Body of pancreas (tissue), 4 donors: ENCODE measurements around the gene TFAP2B. TPM values are rescaled to one million over a fixed set of nuclear protein-coding genes. Genes with fewer than 3 reads are reported as not detected.

Experiments
- ATAC-seq: fragments of 150-250 bp; one replicate; pipeline ENCODE4 v1.9.1; 2016
- DNase-seq, 4 donors: peaks; one replicate each; pipeline ENCODE4 v3.0.0-alpha.2; 2019
- H3K27ac ChIP-seq, 4 donors: fragments of 200-600 bp; sonication (generic); 1 replicate in 3 of 4; 2 replicates in 1 of 4; pipeline versions ENCODE4 v1.5.1 to v1.6.1; 2016 to 2019; ENCODE audit warnings: mild to moderate bottlenecking in 1 of 4, mixed read lengths in 1 of 4, moderate library complexity in 1 of 4
- H3K27me3 ChIP-seq, 2 donors: fragments of 200-600 bp; sonication (generic); one replicate each; pipeline ENCODE4 v1.6.0; 2016; ENCODE audit warnings: mild to moderate bottlenecking in 1 of 2
- H3K36me3 ChIP-seq, 2 donors: fragments of 200-600 bp; sonication (generic); replicated peaks in 1 of 2; 2 replicates each; pipeline ENCODE4 v1.5.1; 2016; ENCODE audit warnings: low read depth in 2 of 2; ENCODE audit not compliant: insufficient read depth in 1 of 2
- H3K4me1 ChIP-seq: fragments of 200-600 bp; sonication (generic); one replicate; pipeline ENCODE4 v1.6.0; 2016
- H3K4me3 ChIP-seq, 2 donors: fragments of 200-600 bp; sonication (generic); 1 replicate in 1 of 2; 2 replicates in 1 of 2; pipeline ENCODE4 v1.5.1; 2016 to 2019
- H3K9me3 ChIP-seq, 3 donors: fragments of 200-600 bp; sonication (generic); 1 replicate in 2 of 3; 2 replicates in 1 of 3; pipeline ENCODE4 v1.5.1; 2016
- CTCF ChIP-seq, 7 experiments: fragments of 450-650 bp in 4 of 7; fragments of 200-600 bp in 3 of 7; sonication (generic) in 3 of 7; IDR thresholded peaks; one replicate each; pipeline ENCODE4 v1.5.1; 2016 to 2019; ENCODE audit warnings: antibody characterized with exemption in 7 of 7
- POLR2A ChIP-seq, 3 donors: fragments of 450-650 bp; IDR thresholded peaks; one replicate each; pipeline ENCODE4 v1.6.1; 2016; ENCODE audit warnings: antibody characterized with exemption in 3 of 3, mild to moderate bottlenecking in 2 of 3
- intact Hi-C: fragments of 100-400 bp; cut with DNase I; formaldehyde crosslinking; loops from one replicate; pipeline ENCODE4 v1.15.1; 2023
- total RNA-seq, 2 donors: library from RNA; depleted of rRNA; stranded (reverse); fragments of >200 nt; gene quantifications; one replicate each; pipeline ENCODE4 v1.1.0, GENCODE V29; 2016

The TFAP2B gene
- total RNA-seq, 2 donors from 2014 or later, result not detected

DNA sequence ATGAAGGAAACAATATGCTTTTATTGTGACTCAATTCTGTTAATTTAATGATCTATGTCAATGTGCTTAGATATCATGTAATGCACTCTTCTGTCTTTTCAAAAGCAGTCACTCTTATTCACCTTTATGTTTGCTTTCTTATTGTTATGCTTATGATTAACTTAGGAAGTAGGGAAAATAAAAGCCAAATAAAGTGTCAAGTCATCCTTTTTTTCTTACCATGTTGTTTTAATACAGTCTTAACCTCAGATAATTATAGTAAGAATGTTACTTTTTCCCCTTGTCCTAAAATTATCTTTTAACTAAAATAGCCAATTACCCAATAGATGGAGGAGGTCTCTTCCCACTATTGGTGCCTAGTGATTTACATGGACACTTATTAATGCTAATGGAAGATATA lies 72.6 kb downstream of the TFAP2B start:
- no peak for DNase-seq
- no peak overlapping the region for H3K4me3 ChIP-seq
- H3K4me1 ChIP-seq, result no peaks in the 10 kb centered on the region
- H3K27ac ChIP-seq, result no peak overlapping the region
- no peaks in the 10 kb centered on the region for H3K27me3 ChIP-seq
- intact Hi-C loops, result no loop called here
- TF ChIP-seq CTCF (IDR thresholded peaks at IDR 0.05), result no peak
- TF ChIP-seq POLR2A (IDR thresholded peaks at IDR 0.05), result no peak
- H3K9me3 ChIP-seq, result no peaks in the 10 kb centered on the region
- no peak for ATAC-seq
- no peaks in the 10 kb centered on the region for H3K36me3 ChIP-seq

Other genes with a start within 250 kb of the TFAP2B start
- not detected for gene TFAP2D, start 105.3 kb upstream of the TFAP2B start, total RNA-seq